ENCODE results near the gene CHID1. TPM values are rescaled to one million over a fixed set of nuclear protein-coding genes. Genes with fewer than 3 reads are reported as not detected.
A peak's percentile ranks its signal among the peaks of the same experiment; 100 is the strongest.

Gene CHID1
- total RNA-seq, 4 donors from 2014 or later = 47.9 to 83.4 (median 65.8) TPM

DNA sequence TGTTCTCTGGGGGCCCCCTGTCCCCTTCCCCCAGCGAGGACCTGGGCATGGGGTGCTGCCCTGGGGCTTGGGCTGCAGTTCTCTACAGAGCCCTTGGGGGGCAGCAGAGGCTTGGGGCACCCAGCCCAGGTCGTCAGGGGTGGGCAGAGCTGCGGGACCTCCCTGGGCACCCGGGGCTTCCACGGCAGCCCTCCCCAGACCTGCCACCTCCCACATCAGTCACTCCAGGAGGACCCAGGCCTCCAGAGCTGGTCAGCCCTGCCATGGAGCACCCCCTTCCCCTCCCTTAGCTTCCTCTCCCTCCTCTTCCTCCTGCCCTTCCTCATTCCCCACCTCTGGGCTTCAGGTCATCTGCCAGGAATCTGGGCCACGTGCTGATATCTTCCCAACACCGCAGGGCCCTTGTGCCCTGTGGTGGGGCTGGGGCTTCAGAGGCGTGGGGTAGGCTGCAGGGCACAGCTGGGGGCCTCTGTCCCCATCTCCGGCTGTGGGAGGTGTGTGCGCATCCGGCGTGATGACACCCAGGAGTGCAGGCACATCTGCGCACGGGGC, 62.2 kb downstream of the CHID1 start:
- WGBS, 2 donors = 30 to 32% methylated on average over 13 to 14 of the region's 14 CpGs
- H3K27me3 ChIP-seq = peaks cover 0 to 15% of the 10 kb centered on the region in 2 donors
- DNase-seq (ENCODE audit: low spot score in 2 of 2) = no peak
- H3K36me3 ChIP-seq = peaks cover 0 to 18% (median 0%) of the 10 kb centered on the region in 3 donors
- H3K27ac ChIP-seq = peak overlapping the region in 1 of 4 donors; percentile 27
- no peaks in the 10 kb centered on the region for H3K9me3 ChIP-seq
- H3K4me3 ChIP-seq = peak overlapping the region in 1 of 4 donors; percentile 54
- TF ChIP-seq, protein P1, sequence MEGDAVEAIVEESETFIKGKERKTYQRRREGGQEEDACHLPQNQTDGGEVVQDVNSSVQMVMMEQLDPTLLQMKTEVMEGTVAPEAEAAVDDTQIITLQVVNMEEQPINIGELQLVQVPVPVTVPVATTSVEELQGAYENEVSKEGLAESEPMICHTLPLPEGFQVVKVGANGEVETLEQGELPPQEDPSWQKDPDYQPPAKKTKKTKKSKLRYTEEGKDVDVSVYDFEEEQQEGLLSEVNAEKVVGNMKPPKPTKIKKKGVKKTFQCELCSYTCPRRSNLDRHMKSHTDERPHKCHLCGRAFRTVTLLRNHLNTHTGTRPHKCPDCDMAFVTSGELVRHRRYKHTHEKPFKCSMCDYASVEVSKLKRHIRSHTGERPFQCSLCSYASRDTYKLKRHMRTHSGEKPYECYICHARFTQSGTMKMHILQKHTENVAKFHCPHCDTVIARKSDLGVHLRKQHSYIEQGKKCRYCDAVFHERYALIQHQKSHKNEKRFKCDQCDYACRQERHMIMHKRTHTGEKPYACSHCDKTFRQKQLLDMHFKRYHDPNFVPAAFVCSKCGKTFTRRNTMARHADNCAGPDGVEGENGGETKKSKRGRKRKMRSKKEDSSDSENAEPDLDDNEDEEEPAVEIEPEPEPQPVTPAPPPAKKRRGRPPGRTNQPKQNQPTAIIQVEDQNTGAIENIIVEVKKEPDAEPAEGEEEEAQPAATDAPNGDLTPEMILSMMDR (IDR thresholded peaks at IDR 0.05) = peak; percentile 85 to 91 (median 88)
- no peak for TF ChIP-seq POLR2A (IDR thresholded peaks at IDR 0.05)
- peaks cover 0 to 95% (median 45%) of the 10 kb centered on the region in 4 donors for H3K4me1 ChIP-seq

DNA sequence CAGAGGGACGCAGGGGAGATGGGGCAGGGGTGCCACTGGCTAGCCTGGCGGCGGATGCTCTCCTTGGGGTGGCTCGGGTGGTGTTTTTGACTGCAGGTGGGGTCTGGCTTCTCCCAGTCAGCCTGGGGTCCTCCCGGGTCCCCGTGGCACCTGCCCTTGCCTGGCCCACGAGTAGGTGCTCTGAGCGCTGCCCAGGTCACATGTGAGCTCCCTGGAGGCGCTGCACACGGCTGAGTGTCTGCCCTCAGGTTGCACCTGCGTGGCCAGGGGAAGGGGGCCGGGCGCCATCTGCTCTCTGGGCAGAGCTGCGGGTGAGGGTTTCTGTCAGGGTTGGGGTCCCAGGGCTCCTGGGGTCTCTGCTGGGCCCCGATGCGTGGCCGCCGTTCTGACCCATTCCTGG, 62.7 kb downstream of the CHID1 start:
- no peak overlapping the region for H3K4me3 ChIP-seq
- H3K36me3 ChIP-seq = peaks cover 0 to 18% (median 0%) of the 10 kb centered on the region in 3 donors
- H3K27ac ChIP-seq = no peak overlapping the region
- H3K9me3 ChIP-seq = no peaks in the 10 kb centered on the region
- H3K27me3 ChIP-seq = peaks cover 0 to 15% of the 10 kb centered on the region in 2 donors
- TF ChIP-seq EP300 (IDR thresholded peaks at IDR 0.05) (no peak), POLR2A (IDR thresholded peaks at IDR 0.05) (no peak)
- TF ChIP-seq, protein P1 (IDR thresholded peaks at IDR 0.05) = no peak
- DNase-seq (ENCODE audit: low spot score in 2 of 2) = no peak
- WGBS, 2 donors = 80 to 91% methylated on average over 8 to 15 of the region's 18 CpGs
- peaks cover 0 to 90% (median 48%) of the 10 kb centered on the region in 4 donors for H3K4me1 ChIP-seq

DNA sequence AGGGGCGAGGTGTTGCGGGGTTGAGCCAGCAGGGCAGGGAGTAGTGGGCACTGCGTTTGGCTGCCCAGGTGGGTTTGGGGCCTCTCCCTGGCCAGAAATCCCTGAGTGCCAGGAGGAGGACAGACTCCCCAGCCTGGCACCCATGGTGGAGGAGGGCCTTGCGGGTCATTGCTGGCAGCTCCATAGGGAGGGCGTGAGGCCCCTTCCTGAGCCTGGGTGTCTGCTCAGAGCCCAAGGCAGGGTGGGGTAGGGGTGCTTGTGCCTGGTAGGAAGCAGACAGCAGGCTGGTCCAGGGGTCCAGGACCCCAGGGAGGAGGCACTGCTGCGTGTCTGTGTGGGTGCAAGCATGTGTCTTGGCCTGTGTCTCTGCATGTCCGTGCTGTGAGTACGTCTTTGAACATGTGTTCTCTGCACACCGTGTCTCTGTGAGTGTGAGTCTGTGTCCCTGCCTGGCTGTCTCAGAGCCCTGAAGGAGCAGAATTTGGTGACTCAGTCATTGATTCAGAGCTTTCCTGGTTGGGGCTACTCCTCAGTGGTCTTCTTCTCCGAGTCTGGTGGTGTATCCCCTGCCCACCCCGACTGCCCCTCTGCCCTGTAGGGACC, 64.0 kb downstream of the CHID1 start:
- H3K27me3 ChIP-seq = peaks cover 0 to 15% of the 10 kb centered on the region in 2 donors
- H3K4me1 ChIP-seq = peaks cover 0 to 80% (median 50%) of the 10 kb centered on the region in 4 donors
- peak overlapping the region in 3 of 4 donors; percentile 93 to 98 (median 95) for H3K27ac ChIP-seq
- WGBS, 2 donors = 64 to 68% methylated on average over 10 to 11 of the region's 11 CpGs
- peaks cover 0 to 13% (median 0%) of the 10 kb centered on the region in 3 donors for H3K36me3 ChIP-seq
- no peak for DNase-seq (ENCODE audit: low spot score in 2 of 2)
- H3K4me3 ChIP-seq = no peak overlapping the region
- H3K9me3 ChIP-seq = no peaks in the 10 kb centered on the region
- no peak for TF ChIP-seq EP300 (IDR thresholded peaks at IDR 0.05)
- TF ChIP-seq POLR2A (IDR thresholded peaks at IDR 0.05) = no peak
- TF ChIP-seq, protein P1 (IDR thresholded peaks at IDR 0.05) = no peak

DNA sequence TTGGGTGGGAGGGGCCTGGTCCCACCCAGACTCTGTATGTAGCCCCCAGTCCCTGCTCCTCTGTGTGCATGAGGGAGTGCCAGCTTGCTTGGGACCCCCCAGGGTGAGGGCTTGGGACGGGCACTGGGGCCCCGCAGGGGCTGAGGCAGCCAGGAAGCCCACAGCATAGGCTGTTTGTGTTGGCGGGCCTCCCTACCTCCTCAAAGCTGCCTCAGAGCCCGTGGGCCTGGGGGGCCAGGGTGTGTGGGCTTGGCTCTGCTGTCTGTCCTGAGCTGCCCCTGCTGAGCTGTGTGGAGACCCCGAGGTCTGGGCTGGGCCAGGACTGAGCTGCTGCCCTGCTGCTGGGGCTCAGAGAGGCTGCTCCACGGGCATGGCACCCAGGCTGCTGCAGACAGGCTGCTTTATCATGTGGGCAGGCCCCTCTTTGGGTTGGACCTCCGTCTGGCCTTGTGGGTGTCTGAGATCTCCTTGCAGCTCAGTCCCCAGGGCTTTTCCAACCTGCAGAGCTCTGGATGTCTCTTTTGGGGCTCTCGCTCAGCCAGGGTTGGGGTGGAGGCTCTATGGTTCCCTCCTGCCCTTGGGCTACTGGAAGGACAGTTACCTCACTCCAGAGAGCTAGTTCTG, 64.6 kb downstream of the CHID1 start:
- H3K4me3 ChIP-seq = peak overlapping the region in 1 of 4 donors; percentile 89
- peaks cover 0 to 80% (median 56%) of the 10 kb centered on the region in 4 donors for H3K4me1 ChIP-seq
- H3K27ac ChIP-seq = peak overlapping the region; percentile 92 to 98 (median 94)

More for the DNA sequence above, 64.6 kb downstream of the CHID1 start:
- Histone ChIP-seq H3K27me3 (peaks cover 0 to 15% of the 10 kb centered on the region in 2 donors), H3K9me3 (no peaks in the 10 kb centered on the region), H3K36me3 (peaks cover 0 to 14% (median 0%) of the 10 kb centered on the region in 3 donors)
- TF ChIP-seq, protein P1 (IDR thresholded peaks at IDR 0.05) = no peak
- TF ChIP-seq POLR2A (IDR thresholded peaks at IDR 0.05) (no peak), EP300 (IDR thresholded peaks at IDR 0.05) (no peak)
- no peak for DNase-seq (ENCODE audit: low spot score in 2 of 2)
- WGBS, 2 donors = 29 to 63% methylated on average over 2 to 6 of the region's 8 CpGs

Measured in tibial nerve (tissue), 4 donors.